B cell (primary cell): ENCODE results near the gene CERS6.

ENCODE experiments used
- EZH2 ChIP-seq: IDR thresholded peaks from 2 replicates; pipeline ENCODE4 v1.6.1; 2012; ENCODE audit warnings: borderline replicate concordance, low read depth, mild to moderate bottlenecking, moderate library complexity, low read length; ENCODE audit not compliant: insufficient read depth, poor library complexity, severe bottlenecking
- TF ChIP-seq, protein P1 (sequence below): fragments of 200-600 bp; IDR thresholded peaks from one replicate; pipeline ENCODE4 v1.8.0; 2022; ENCODE audit warnings: antibody characterized with exemption, mild to moderate bottlenecking

- TF ChIP-seq, protein P1, sequence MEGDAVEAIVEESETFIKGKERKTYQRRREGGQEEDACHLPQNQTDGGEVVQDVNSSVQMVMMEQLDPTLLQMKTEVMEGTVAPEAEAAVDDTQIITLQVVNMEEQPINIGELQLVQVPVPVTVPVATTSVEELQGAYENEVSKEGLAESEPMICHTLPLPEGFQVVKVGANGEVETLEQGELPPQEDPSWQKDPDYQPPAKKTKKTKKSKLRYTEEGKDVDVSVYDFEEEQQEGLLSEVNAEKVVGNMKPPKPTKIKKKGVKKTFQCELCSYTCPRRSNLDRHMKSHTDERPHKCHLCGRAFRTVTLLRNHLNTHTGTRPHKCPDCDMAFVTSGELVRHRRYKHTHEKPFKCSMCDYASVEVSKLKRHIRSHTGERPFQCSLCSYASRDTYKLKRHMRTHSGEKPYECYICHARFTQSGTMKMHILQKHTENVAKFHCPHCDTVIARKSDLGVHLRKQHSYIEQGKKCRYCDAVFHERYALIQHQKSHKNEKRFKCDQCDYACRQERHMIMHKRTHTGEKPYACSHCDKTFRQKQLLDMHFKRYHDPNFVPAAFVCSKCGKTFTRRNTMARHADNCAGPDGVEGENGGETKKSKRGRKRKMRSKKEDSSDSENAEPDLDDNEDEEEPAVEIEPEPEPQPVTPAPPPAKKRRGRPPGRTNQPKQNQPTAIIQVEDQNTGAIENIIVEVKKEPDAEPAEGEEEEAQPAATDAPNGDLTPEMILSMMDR = no peak
- TF ChIP-seq EZH2 = no peak
Observed at GRCh38 chr2:168538133-168538532, 82.1 kb downstream of the CERS6 start.
